Measurements from ENCODE around the gene CTCFL.

DNA sequence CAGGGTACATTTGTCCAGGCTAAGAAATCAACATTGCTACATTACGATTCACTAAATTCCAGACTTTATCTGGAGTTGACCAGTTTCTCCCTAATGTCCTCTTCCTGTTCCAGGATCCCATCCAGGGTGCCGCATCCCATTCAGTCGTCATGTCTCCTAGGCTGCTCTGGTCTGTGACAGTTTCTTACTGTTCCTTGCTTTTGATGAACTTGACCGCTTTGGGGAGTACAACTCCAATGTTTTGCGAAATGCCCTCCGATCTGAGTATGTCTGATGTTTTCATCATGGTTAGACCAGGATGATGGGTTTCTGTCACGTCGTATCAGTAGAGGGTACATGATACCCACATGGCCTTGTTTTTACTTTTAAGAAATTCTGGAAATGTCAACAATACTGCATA, 62.2 kb downstream of the CTCFL start:
- TF ChIP-seq, protein P1, sequence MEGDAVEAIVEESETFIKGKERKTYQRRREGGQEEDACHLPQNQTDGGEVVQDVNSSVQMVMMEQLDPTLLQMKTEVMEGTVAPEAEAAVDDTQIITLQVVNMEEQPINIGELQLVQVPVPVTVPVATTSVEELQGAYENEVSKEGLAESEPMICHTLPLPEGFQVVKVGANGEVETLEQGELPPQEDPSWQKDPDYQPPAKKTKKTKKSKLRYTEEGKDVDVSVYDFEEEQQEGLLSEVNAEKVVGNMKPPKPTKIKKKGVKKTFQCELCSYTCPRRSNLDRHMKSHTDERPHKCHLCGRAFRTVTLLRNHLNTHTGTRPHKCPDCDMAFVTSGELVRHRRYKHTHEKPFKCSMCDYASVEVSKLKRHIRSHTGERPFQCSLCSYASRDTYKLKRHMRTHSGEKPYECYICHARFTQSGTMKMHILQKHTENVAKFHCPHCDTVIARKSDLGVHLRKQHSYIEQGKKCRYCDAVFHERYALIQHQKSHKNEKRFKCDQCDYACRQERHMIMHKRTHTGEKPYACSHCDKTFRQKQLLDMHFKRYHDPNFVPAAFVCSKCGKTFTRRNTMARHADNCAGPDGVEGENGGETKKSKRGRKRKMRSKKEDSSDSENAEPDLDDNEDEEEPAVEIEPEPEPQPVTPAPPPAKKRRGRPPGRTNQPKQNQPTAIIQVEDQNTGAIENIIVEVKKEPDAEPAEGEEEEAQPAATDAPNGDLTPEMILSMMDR (IDR thresholded peaks at IDR 0.05), result no peak
- TF ChIP-seq POLR2A (IDR thresholded peaks at IDR 0.05), result no peak

All from lower leg skin (tissue), 3 donors.